Measurements from ENCODE around the gene CLEC9A. TPM values are rescaled to one million over a fixed set of nuclear protein-coding genes. Genes with fewer than 3 reads are reported as not detected.

CLEC9A gene
- polyA plus RNA-seq, 2 of the 4 experiments (the other 2 are of a cell fraction): not detected

- no peak for TF ChIP-seq ZFP36 (IDR thresholded peaks at IDR 0.05; ENCODE audit: borderline replicate concordance, partially characterized antibody)
- TF ChIP-seq TFCP2L1 (CRISPR knock-in tag; IDR thresholded peaks at IDR 0.05): no peak
- no peak for TF ChIP-seq EHF (CRISPR knock-in tag; IDR thresholded peaks at IDR 0.05)
- TF ChIP-seq ZNF302 (CRISPR knock-in tag; IDR thresholded peaks at IDR 0.05): no peak
- no peak for TF ChIP-seq MYC (IDR thresholded peaks at IDR 0.05; ENCODE audit: borderline replicate concordance, low read length)
- no peak for TF ChIP-seq BCL3 (IDR thresholded peaks at IDR 0.05)
- TF ChIP-seq NR3C1 (IDR thresholded peaks at IDR 0.05): no peak
- TF ChIP-seq ESRRA (IDR thresholded peaks at IDR 0.05; ENCODE audit: borderline replicate concordance, low read length): no peak
- no peak for TF ChIP-seq RARB (CRISPR knock-in tag; IDR thresholded peaks at IDR 0.05)
- TF ChIP-seq MAFK (IDR thresholded peaks at IDR 0.05; ENCODE audit: partially characterized antibody): no peak
- TF ChIP-seq FOXS1 (CRISPR knock-in tag; IDR thresholded peaks at IDR 0.05): no peak
- TF ChIP-seq CBX2 (IDR thresholded peaks at IDR 0.05; ENCODE audit: borderline replicate concordance, low read depth): no peak
- TF ChIP-seq HDAC2 (IDR thresholded peaks at IDR 0.05): no peak
- TF ChIP-seq POLR2AphosphoS2 (conservative IDR thresholded peaks at IDR 0.05; ENCODE audit: low read length): no peak
- TF ChIP-seq CEBPB (IDR thresholded peaks at IDR 0.05): no peak
- no peak for TF ChIP-seq POLR2A (IDR thresholded peaks at IDR 0.05; ENCODE audit: low read length)
- no peak for TF ChIP-seq ELK1 (IDR thresholded peaks at IDR 0.05; ENCODE audit: low read depth, low read length)
- ChIA-PET CTCF (no interaction called here), POLR2A (interaction anchor here (0.6 kb wide), 1 partner anchor 158 kb away, joined by 3 read pairs; no protein-coding TSS in a partner anchor)
- Histone ChIP-seq H3K4me2 (no peak overlapping the region), H3K4me1 (no peaks in the 10 kb centered on the region), H3K27ac (no peak overlapping the region), H3K9me3 (peaks cover 7% of the 10 kb centered on the region; the same call in 1 of the 3 replicates), H3K4me3 (no peak overlapping the region)
- 28% methylated on average over 7 of the region's 7 CpGs for WGBS (ENCODE audit: missing lambda C conversion rate)
- DNase-seq (ENCODE audit: low read depth in 1 of 2, low spot score in 1 of 2) (no peak), ATAC-seq (no peak), FAIRE-seq (no peak)
Measured at GRCh38 chr12:10052193-10052913, 21.9 kb downstream of the CLEC9A start.

GRCh38 chr12:10058387-10058786 is 27.9 kb downstream of the CLEC9A start:
- ATAC-seq: no peak
- WGBS (ENCODE audit: missing lambda C conversion rate): 59% methylated on average over 5 of the region's 5 CpGs
- no peak for FAIRE-seq
- ChIA-PET CTCF (interaction anchor here (0.9 to 1.3 kb wide), 2 partner anchors 26 to 44 kb away, joined by 3 read pairs; no protein-coding TSS in a partner anchor), POLR2A (no interaction called here)
- no peaks in the 10 kb centered on the region for H3K9me3 ChIP-seq
- H3K4me2 ChIP-seq: no peak overlapping the region
- DNase-seq (ENCODE audit: low read depth in 1 of 2, low spot score in 1 of 2): no peak
- H3K27ac ChIP-seq: no peak overlapping the region
- TF ChIP-seq EP300 (IDR thresholded peaks at IDR 0.05): no peak
- no peak for TF ChIP-seq EHF (CRISPR knock-in tag; IDR thresholded peaks at IDR 0.05)
- no peak for TF ChIP-seq MYC (IDR thresholded peaks at IDR 0.05; ENCODE audit: borderline replicate concordance, low read length)
- TF ChIP-seq NR3C1 (IDR thresholded peaks at IDR 0.05): no peak
- TF ChIP-seq TFCP2L1 (CRISPR knock-in tag; IDR thresholded peaks at IDR 0.05): no peak
- no peak for TF ChIP-seq SMC3 (IDR thresholded peaks at IDR 0.05)
- TF ChIP-seq KDM5A (IDR thresholded peaks at IDR 0.05): no peak
- no peak for TF ChIP-seq ZFP36 (IDR thresholded peaks at IDR 0.05; ENCODE audit: borderline replicate concordance, partially characterized antibody)
- TF ChIP-seq FOSB (CRISPR knock-in tag; IDR thresholded peaks at IDR 0.05): no peak
- no peak for TF ChIP-seq GATA3 (IDR thresholded peaks at IDR 0.05; ENCODE audit: borderline replicate concordance)
- no peak for TF ChIP-seq HOXA7 (CRISPR knock-in tag; IDR thresholded peaks at IDR 0.05)
- TF ChIP-seq PBX3 (IDR thresholded peaks at IDR 0.05): no peak
- no peak for TF ChIP-seq RAD21 (conservative IDR thresholded peaks at IDR 0.05 in 1 of 2, IDR thresholded peaks at IDR 0.05 in 1 of 2)
- no peak for TF ChIP-seq POLR2A (IDR thresholded peaks at IDR 0.05; ENCODE audit: low read length)
- no peak for TF ChIP-seq BHLHE40 (IDR thresholded peaks at IDR 0.05; ENCODE audit: low read depth, low read length)
- no peak for TF ChIP-seq PHF8 (IDR thresholded peaks at IDR 0.05; ENCODE audit: borderline replicate concordance, low read depth)
- TF ChIP-seq RCOR1 (IDR thresholded peaks at IDR 0.05; ENCODE audit: low read depth, low read length): no peak
- no peak for TF ChIP-seq USF2 (IDR thresholded peaks at IDR 0.05)
- no peaks in the 10 kb centered on the region for H3K4me1 ChIP-seq
- no peak overlapping the region for H3K4me3 ChIP-seq

All from A549 (cell line).